K562 (cell line): ENCODE results near the gene HDAC5. TPM values are rescaled to one million over a fixed set of nuclear protein-coding genes. Genes with fewer than 3 reads are reported as not detected.
A peak's percentile ranks its signal among the peaks of the same experiment; 100 is the strongest.

ENCODE experiments used
- CTBP1 ChIP-seq: fragments of 450-650 bp; IDR thresholded peaks from 2 replicates; pipeline ENCODE4 v1.6.1; 2016; ENCODE audit warnings: borderline replicate concordance
- FOXO4 ChIP-seq: fragments of 450-650 bp; formaldehyde crosslinking; IDR thresholded peaks from 2 replicates; pipeline ENCODE4 v1.4.0; 2020; ENCODE audit warnings: mild to moderate bottlenecking, moderate library complexity
- HCFC1 ChIP-seq: IDR thresholded peaks from 2 replicates; pipeline ENCODE4 v1.6.1; 2012; ENCODE audit warnings: low read depth, low read length, improper control_type of control experiment
- IRF9 ChIP-seq: fragments of 450-650 bp; IDR thresholded peaks from 2 replicates; pipeline ENCODE4 v1.6.1; 2016; ENCODE audit warnings: missing biosample characterization, missing genetic modification characterization
- L3MBTL2 ChIP-seq: fragments of 450-650 bp; IDR thresholded peaks from 2 replicates; pipeline ENCODE4 v1.6.1; 2016; ENCODE audit warnings: mild to moderate bottlenecking, moderate library complexity
- PHF20 ChIP-seq: fragments of 450-650 bp; IDR thresholded peaks from 2 replicates; pipeline ENCODE4 v1.6.1; 2018; ENCODE audit not compliant: partially characterized antibody
- PRDM10 ChIP-seq: fragments of 450-650 bp; IDR thresholded peaks from 2 replicates; pipeline ENCODE4 v1.6.1; 2018; ENCODE audit not compliant: partially characterized antibody
- SIN3B ChIP-seq: fragments of 450-650 bp; IDR thresholded peaks from 2 replicates; pipeline ENCODE4 v1.6.1; 2017; ENCODE audit warnings: low read depth, mild to moderate bottlenecking, moderate library complexity
- ZNF24 ChIP-seq: fragments of 450-650 bp; IDR thresholded peaks from 2 replicates; pipeline ENCODE4 v1.6.1; 2016
- ZNF407 ChIP-seq: fragments of 450-650 bp; IDR thresholded peaks from 2 replicates; pipeline ENCODE4 v1.6.1; 2016; ENCODE audit warnings: low read depth
- ZNF668 ChIP-seq: fragments of 250-450 bp; sonication (Bioruptor Pico); IDR thresholded peaks from 2 replicates; pipeline ENCODE4 v1.8.0; 2022; ENCODE audit warnings: mild to moderate bottlenecking, inconsistent platforms
- polyA plus RNA-seq, 8 experiments: library from polyadenylated mRNA; depleted of rRNA in 4 of 8; stranded (reverse) in 5 of 8; unstranded in 3 of 8; fragments of >200 nt; fragmentation: Nextera tagmentation in 2 of 8; fragmentation: Illumina TruSeq in 1 of 8; extraction: Ambion mirVana in 2 of 8; extraction: Trizol in 1 of 8; gene quantifications; 2 replicates each; pipeline versions ENCODE4 v1.2.1 to v1.2.3, GENCODE V29; 2011 to 2014; ENCODE audit warnings: inconsistent platforms in 1 of 8, missing spikeins in 1 of 8
- total RNA-seq, 7 experiments: library from RNA; depleted of rRNA in 6 of 7; stranded (reverse); fragments of >200 nt in 6 of 7; fragmentation: Illumina TruSeq in 2 of 7; extraction: Trizol in 2 of 7; gene quantifications; 2 replicates each; pipeline versions ENCODE4 v1.2.1 to v1.2.3, GENCODE V29; 2011 to 2021; ENCODE audit warnings: low replicate concordance in 1 of 7

HDAC5 gene
- total and polyA plus RNA-seq, 9 of the 15 experiments (the other 6 are each of a cell fraction or from before 2014, with no cell fraction given): 0.45 to 26.2 (median 16.4) TPM

- TF ChIP-seq ZNF407: no peak
- peak; percentile 69 for TF ChIP-seq PHF20
- no peak for TF ChIP-seq ZNF668 (CRISPR knock-in tag)
- TF ChIP-seq CTBP1: peak; percentile 95
- TF ChIP-seq IRF9 (tag): no peak
- peak; percentile 60 for TF ChIP-seq L3MBTL2
- peak; percentile 72 for TF ChIP-seq PRDM10
- TF ChIP-seq FOXO4 (CRISPR knock-in tag): no peak
- peak; percentile 31 for TF ChIP-seq HCFC1
- TF ChIP-seq SIN3B: peak; percentile 54; the same call in 1 of the 2 replicates
- TF ChIP-seq ZNF24: 0 out of 2 replicates have a peak, but pooled peaks have one; percentile 21
Observed at GRCh38 chr17:44066204-44066930, 57.1 kb downstream of the HDAC5 start, which contains the start of gene LSM12 (continued).
